HG03039 (cell line): Measurements from ENCODE around the gene TIE1.

Experiments used
- ATAC-seq: cut with Tn5 transposase; IDR thresholded peaks from one replicate; pipeline ENCODE4 v1.9.1; 2021; ENCODE audit warnings: mild to moderate bottlenecking, moderate library complexity; ENCODE audit not compliant: unreplicated experiment

TIE1 gene

GRCh38 chr1:43273708-43274107 lies 27.1 kb upstream of the TIE1 start:
- ATAC-seq: no peak

- no peak for ATAC-seq
Observed at GRCh38 chr1:43274125-43274803, 26.5 kb upstream of the TIE1 start.

GRCh38 chr1:43274804-43275180 lies 26.0 kb upstream of the TIE1 start:
- ATAC-seq: no peak

GRCh38 chr1:43275826-43276620 lies 24.8 kb upstream of the TIE1 start:
- ATAC-seq: no peak

- no peak for ATAC-seq
Observed at GRCh38 chr1:43276673-43277072, 24.1 kb upstream of the TIE1 start.

GRCh38 chr1:43277116-43277876 lies 23.5 kb upstream of the TIE1 start:
- ATAC-seq: no peak

- no peak for ATAC-seq
Observed at GRCh38 chr1:43279161-43279560, 21.6 kb upstream of the TIE1 start.

GRCh38 chr1:43279666-43280065 lies 21.1 kb upstream of the TIE1 start:
- ATAC-seq: no peak

GRCh38 chr1:43280692-43281091 lies 20.1 kb upstream of the TIE1 start:
- no peak for ATAC-seq

- ATAC-seq: no peak
Observed at GRCh38 chr1:43282220-43283195, 18.3 kb upstream of the TIE1 start.

- ATAC-seq: no peak
Observed at GRCh38 chr1:43284065-43284464, 16.7 kb upstream of the TIE1 start.

- no peak for ATAC-seq
Observed at GRCh38 chr1:43284546-43285110, 16.2 kb upstream of the TIE1 start.

- ATAC-seq: no peak
Observed at GRCh38 chr1:43285269-43285990, 15.4 kb upstream of the TIE1 start, which contains the start of gene C1orf210. Gene C1orf210, minus strand, starts transcription at chr1:43285581. Its CDS starts 2,311 bp downstream, at chr1:43283270.

- no peak for ATAC-seq
Observed at GRCh38 chr1:43286115-43286514, 14.7 kb upstream of the TIE1 start.

- ATAC-seq: no peak
Observed at GRCh38 chr1:43286533-43286932, 14.2 kb upstream of the TIE1 start.

GRCh38 chr1:43288058-43288784 lies 12.6 kb upstream of the TIE1 start:
- ATAC-seq: no peak

GRCh38 chr1:43288785-43289706 lies 11.7 kb upstream of the TIE1 start:
- ATAC-seq: no peak

- ATAC-seq: no peak
Observed at GRCh38 chr1:43292216-43292615, 8.6 kb upstream of the TIE1 start.
